ENCODE measurements around the gene ESRRB.

The ESRRB gene

DNA sequence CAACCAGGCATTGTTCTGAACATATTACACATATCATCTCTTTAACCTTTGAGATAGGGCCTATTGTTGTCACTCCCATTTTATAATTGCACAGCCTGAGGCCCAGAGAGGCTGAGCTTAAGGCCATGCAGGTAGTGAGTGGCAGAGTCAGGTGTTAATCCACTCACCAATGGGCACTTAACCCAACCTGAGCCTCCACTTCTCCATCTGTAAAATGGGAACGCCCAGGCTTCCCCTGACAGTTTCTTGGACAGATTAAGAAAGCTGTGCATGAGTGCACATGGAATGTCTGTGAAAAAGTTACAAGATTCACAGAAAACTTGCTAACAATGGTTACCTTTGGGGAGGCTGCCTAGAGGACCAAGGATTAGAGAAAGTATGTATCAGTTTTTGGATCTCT is 32.9 kb downstream of the ESRRB start:
- DNase-seq = no peak

DNA sequence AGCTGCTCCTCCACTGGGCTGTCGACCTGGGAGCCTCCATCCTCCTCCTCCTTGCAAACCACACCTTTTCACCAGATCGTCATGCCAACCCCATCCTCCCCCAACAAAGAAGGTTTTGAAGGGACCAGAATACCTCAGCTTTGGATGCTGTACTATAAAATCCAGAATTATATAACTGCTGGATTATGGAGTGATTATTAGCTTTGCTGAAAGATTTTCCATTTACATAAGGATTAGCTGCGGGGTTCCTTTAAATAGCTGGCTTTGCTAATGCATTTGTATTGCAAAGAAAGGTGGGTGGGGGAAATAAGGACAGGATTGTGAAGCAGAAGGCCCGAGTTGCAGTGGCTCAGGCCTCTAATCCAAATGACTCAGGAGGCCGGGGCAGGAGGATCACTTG is 36.6 kb downstream of the ESRRB start:
- DNase-seq = no peak

DNA sequence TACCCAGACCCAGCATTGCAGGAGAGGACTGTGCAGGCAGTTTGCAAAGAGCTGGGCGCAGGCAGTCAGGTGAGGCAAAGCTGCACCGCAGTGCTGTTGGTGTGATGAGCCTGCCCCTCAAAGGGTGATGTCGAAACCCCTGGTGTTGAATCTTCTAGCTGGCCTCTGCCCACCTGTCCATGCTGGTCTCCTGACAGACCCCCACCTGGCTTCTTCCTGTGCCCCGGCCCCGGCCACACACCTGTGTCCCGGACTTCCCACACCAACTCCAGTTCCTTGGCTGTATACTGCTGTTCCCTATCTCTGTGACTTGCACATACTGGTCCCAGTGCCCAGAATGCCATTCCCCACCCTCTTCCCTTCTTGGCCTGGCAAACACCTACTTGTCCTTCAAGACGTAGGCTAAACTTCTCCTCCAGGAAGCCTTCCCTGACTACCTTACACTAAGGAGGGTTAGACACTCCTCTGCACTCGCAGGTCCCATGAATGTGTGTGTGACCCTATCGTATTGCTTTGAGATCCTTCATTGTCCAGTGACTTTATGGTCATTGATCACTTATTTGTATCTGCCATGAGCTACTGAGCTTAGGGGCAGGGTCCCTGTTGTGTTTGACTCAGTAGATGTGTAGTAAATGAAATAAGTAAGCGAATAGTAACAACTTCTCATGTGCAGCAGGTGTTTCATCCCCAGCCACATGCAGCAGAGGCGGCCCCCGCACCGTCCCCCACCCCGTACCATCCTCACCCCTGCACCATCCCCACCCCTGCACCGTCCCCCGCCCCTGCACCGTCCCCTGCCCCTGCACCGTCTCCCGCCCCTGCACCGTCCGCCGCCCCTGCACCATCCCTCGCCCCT is 37.4 kb downstream of the ESRRB start:
- DNase-seq = no peak

DNA sequence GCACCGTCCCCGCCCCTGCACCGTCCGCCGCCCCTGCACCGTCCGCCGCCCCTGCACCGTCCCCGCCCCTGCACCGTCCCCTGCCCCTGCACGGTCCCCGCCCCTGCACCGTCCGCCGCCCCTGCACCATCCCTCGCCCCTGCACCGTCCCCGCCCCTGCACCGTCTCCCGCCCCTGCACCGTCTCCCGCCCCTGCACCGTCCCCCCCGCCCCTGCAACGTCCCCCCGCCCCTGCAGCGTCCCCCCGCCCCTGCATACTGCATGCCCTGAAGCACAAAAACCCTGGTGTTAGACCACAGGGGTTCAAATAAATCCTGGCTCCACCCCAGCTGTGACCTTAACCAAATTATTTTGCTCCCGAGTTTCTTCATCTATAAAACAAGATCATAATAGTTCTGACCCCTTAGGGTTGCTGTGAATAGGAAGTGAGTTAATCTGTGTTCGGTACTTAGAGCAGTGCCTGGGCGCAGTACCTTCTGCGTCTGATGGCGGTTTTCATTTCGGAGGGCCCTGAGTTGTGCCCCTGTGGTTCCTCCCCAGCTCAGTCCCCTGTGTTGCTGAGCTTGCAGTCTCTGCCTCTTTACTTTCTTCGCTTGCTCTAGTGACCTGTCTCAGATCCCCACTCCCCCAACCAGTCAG is 38.1 kb downstream of the ESRRB start:
- no peak for DNase-seq

DNA sequence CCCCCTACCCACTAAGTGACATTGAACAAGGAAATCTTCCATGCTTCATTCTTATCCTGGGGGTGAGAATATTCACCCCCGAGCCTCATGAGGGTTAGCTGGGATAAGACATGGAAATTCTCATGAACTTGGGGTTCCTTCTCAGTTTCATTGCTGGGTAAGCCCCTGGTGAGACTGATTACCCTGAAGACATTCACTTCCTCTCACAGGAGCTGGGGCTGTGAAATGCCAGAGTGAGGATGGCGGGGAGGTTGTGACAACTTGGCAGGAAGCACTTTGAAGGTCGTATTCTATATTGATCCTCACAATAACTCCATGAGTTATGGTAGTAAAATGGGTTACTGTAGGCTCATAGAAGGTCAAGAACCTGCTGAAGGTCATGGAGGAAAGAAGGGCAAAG is 43.5 kb downstream of the ESRRB start:
- DNase-seq = no peak

DNA sequence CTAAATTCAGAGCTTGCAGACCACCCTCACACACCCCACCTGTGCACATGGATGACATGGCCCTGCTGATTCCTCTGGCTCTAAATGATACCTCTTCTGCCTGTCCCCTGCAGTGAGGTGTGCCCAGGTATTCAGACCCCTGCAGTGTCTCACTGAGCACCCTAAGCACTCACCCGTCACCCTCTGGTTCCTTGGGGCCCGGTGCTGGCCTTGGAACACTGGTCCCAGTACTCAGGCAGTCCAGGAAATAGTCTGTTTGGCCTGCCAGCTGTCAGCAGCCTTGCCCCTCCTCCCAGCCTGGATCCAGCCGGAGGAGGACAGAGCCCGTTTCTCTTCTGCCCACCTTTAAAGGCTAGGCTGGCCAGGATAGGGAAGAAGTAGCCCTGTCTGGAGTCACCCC is 44.9 kb downstream of the ESRRB start:
- no peak for DNase-seq

DNA sequence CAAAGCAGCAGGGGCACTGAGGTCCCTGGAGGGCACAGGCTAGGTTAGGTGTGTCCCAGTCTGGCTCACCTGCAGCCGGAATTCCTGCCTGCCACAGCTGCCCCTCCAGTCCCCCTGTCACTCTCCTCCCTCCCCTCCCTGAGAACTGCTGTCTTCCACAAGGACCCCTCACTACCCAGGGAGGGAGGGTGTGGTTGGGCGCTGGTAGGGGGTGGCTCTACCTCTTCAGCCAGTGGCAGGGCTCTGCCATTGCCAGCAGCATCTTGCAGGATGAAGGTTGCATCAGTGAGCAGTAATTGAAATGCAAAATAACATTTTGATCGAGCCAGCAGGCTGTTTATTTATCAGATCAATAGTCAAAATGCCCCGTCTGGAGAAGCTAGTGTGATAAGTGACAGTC is 45.7 kb downstream of the ESRRB start:
- DNase-seq = no peak

DNA sequence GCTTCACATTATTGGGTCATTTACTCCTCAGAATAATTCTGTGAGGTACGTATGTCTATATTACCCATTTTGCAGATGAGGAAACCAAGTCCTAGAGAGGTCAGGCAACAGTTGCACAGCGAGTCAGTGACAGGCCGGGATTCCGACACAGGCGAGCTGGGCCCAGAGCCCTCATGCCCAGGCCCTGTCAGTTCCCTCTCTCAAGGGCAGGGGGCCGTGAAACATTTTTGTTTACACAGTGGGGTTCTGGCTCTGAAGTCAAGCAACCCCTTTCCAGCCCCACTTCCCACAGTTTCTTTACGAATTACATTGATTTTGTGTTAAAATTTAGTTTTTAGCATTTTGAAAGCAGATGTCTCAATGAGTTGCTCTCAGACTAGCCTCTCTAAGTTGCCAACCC is 46.7 kb downstream of the ESRRB start:
- no peak for DNase-seq

DNA sequence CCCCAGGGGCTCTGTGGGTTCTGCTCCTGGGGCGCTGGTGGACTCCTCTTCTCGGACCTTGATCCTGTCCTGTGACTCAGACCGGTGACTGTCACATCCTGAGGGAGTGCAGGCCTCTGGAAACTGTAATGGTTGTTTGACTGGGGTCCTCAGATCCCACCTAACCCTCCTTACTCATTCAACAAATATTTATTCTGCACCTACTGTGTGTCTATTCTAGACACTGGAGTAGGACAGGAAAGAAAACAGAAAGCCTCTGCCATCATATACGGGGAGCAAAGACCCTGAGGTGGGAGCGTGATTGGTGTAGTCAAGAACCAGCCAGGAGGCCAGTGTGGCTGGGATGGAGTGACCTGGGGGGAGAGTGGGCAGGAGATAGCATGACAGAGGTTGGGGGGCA is 47.6 kb downstream of the ESRRB start:
- no peak for DNase-seq

DNA sequence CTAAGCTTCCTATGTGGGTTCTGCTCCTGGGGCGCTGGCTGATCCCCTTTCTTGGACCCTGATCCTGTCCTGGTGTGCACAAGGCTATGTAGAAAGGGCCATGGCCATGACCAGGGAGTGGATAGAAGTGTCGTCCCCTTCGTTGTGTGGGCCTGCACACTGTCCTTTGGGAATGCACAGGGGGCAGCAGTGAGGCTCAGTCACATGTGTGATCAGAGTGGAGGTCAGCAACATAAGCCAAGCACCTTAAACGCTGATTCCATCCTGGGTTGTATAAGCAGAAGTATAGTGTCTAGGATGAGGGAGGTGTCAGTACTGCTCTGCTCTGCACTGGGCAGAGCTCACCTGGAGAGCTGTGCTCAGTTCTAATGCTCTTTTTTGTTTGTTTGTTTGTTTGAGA is 48.4 kb downstream of the ESRRB start:
- no peak for DNase-seq

DNA sequence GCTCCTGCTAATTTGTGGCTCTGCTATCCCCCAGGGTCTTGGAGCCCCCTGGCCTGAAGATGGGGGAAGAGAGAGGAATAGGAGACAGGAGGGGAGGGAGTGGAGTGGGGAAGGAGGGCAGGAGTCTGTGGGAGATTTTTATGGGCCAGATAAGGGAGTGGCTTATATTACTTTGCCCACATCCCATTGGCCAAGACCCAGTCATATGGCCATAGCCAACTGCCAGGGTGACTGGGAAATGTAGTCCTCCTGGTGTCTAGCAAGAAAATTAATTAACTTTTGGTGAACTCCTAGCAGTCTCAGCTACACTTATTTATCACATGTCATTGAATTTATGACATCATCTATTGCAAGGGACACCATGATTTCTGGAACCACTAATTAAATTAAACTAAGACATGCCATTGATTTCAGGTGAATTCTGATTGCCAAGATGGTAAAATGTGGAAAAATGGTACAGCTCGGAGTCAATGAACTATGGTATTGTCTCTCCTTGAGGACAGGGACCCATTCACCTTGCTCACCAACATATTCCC is 50.3 kb downstream of the ESRRB start:
- DNase-seq = no peak

DNA sequence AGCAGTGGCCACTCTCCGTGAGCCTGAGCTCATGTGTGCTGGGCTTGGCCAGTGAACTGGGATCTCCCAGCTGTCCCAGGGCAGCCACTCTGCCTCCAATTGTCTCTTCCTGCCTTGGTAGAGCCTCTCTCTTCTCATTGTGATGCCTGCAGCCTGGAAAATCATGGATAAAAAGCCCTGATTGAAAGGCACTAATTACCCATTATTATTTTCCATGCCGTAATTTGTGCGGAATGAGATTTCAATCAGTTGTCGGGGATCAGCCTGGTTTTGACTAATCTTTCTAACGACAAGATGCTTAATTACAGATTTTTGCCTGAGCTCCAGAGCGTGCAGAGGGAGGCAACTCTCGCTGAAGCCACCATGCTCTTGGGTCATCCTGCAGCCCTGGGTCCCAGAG is 52.7 kb downstream of the ESRRB start:
- DNase-seq = no peak

DNA sequence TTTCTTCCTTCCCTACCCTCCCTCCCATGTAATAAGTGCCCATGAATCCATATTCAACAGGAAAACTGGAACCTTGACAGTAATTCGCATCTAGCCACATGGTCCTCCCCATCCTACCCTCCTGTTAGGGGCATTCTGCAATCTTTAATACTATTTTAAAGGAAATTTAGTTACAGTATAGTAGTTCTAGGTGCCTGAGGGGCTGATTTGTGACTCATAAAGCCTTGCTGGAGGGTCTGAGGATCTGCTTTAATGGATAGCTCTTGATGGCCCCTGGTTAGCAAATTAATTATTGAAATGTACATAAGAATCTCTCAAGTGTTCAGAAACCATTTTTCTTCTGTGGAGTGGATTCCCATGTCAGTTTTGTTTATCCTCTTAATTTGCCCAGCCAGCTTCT is 54.1 kb downstream of the ESRRB start:
- no peak for DNase-seq

DNA sequence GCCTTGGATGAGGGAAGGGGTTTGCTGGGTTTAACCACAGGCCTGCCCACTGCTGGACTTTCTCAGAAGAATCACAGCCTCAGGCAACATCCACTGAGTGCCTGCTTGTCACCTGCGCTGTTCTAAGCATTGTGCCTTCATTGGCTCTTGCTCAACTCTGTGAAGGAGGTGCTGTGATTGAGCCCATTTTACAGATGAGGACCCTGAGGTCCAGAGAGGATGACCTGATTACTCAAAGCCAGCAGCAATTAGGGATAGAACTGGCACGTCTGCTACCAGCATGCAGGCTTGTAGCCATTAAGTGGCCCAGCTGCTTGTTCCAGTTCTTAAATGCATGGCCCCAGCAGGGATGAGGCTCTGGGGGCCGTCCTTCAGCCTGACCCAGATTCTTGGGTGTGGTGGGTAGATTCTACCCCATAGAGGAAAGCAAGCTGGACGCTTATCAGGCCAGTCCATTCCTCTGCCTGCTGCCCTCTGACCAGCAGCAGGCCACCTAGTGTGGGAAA is 54.6 kb downstream of the ESRRB start:
- no peak for DNase-seq

DNA sequence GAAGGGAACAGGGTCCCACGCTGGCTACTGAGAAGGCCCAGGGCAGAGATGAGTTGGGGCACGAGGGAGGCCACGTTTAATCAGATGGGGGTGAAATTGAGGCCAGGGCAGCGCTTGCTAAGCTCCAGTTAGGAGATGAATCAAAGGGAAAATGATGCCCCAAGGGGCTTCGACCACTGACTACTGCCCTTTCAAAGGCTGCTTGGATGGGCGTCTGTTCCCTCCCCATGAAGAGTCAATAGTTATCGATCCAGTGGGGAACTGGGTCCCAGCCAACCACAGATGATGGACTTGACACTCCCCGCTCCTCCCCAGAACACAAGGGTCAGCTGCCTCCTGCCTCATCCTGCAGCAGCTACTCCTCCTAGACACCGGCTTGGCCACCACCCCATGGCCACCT is 55.6 kb downstream of the ESRRB start:
- no peak for DNase-seq

DNA sequence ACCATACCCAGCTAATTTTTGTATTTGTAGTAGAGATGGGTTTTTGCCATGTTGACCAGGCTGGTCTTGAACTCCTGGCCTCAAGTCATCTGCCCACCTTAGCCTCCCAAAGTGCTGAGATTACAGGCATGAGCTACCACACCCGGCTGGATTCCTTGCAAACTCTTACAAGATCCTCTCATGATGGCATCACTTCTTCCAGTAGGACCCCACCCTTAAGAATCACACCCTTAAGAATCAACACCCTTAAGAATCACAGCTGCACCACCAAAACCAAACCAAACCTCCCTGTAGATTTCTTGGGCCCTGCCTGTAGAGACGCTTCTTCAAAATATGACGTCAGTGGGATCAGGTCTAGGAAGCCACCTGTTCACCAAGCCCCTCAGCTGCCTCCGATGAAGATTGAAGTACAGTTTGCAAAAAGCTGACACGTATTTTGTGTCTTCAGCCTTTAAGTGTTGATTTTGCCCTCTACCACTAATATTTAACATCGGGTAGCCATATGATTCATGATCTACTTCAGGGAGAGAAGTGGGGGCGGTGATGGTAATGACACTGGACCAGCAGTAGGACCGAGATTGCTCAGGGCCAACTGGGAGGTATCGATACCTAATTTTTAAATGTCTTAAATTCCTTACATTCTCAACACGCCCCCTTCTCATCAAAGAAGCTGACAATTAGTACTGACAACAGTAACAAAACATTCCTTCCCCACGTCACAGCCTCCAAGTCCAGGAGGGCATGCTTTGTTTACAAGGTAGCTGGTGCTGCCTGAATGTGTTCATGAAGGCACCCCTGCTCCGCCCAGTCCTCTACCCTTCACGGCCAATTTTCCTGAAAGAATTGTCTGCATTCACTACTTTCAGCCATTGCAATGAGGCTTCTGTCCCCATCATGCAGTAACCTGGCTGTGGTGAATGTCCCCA is 57.2 kb downstream of the ESRRB start:
- DNase-seq = no peak

DNA sequence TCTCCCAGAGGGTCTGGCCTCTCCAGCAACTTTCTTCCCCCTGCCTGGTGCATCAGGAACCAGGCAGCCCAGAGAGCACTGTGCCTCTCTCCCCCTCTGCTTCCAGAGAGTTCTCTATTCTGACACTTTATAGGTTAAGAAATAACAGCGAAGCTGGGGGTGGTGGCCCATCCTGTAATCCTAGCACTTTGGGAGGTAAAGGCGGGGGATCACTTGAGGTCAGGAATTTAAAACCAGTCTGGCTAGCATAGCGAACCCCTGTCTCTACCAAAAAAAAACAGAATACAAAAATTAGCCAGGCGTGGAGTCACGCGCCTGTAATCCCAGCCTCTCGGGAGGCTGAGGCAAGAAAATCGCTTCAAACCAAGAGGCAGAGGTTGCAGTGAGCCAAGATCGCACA is 58.3 kb downstream of the ESRRB start:
- DNase-seq = no peak

DNA sequence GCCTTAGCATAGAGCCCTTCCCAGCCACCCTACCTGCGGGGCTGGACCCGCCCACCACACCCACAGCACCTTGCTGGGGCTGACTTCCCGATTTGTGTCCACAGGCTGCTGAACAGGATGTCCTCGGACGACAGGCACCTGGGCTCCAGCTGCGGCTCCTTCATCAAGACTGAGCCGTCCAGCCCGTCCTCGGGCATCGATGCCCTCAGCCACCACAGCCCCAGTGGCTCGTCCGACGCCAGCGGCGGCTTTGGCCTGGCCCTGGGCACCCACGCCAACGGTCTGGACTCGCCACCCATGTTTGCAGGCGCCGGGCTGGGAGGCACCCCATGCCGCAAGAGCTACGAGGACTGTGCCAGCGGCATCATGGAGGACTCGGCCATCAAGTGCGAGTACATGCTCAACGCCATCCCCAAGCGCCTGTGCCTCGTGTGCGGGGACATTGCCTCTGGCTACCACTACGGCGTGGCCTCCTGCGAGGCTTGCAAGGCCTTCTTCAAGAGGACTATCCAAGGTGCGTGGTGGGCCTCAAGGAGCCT is 63.4 kb downstream of the ESRRB start:
- DNase-seq = no peak

DNA sequence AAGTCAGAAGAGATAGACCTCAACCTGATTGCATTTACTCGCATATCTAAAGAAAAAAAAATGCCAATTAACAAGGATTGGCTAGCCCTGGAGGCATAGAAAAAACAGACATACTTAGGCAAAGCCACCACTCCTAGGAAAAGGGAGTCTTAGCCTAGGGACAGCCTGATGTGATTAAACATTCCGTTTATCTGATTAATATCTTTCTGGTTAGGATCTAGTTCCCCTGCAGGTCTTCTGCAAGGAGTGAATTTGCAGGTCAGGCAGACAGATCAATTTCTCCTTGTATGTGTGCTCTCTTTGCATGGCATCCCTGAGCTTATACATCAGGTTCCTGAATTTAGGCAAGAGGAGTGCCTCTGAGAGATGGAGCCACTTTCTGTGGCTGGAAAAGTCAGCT is 70.5 kb downstream of the ESRRB start:
- DNase-seq = no peak

DNA sequence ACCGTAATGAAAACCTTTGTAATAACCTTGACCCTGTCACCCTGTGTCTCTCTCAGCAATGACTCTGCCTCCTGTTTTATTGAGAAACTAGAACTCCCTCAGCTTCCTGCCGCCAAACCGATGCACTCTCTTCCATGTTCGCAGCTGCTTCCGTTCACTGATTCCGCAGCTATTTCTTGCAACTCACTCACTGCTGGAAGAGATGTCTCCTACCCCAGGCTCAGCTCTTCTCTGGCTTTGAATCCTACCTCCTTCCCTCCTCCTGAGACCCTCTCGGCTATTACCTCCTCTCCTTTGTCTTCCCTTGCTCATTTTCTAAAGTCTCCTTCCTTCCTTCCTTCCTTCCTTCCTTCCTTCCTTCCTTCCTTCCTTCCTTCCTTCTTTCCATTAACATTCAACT is 71.0 kb downstream of the ESRRB start:
- no peak for DNase-seq

DNA sequence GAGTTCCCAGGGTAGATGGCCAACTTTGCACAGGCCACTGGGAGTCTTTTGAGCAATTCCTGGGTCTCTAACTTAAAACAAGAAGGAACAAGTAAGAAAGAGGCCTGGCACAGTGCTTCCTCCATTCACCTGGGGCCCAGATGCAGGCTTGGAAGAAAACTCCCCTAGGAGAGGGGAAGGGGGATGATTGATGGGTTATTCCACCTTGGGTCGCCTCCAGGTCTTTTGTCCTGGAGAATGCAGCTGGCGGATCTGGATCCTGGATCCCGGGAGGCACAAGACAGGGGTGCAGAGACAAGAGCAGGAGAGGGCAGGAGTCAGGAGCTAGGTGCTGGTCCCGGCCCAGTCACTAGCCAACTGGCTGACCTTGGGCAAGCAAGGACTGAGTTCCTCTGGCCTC is 74.5 kb downstream of the ESRRB start:
- DNase-seq = no peak

DNA sequence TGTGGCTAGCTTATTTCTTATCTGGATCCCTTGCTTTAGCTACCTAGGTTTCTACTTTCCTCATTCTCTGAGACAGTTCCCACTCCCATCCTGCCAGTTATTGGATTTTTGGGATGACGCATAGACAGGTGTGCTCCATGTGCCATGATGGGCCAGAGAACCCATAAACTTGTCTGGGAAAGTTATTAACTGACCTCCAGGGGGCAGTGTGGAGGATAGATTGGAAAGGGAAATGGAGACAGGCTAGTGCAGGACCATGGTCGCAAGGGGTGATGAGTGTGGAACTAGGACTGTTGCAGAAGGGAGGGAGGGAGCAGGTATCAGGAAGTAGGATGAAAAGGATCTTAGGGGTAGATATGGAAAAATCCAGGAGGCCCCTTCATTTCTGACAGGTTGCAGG is 80.3 kb downstream of the ESRRB start:
- peak; percentile 13 for DNase-seq

All from kidney glomerular epithelial cell (primary cell).